Stomach (tissue), 4 donors: ENCODE data around the gene VPS39.

Experiments used
- POLR2A ChIP-seq, 4 donors: fragments of 450-650 bp; IDR thresholded peaks; one replicate each; pipeline ENCODE4 v1.6.1; 2016; ENCODE audit warnings: antibody characterized with exemption in 4 of 4, control low read depth in 2 of 4, mild to moderate bottlenecking in 1 of 4, moderate library complexity in 1 of 4
- TF ChIP-seq, protein P1 (sequence below), 7 experiments: fragments of 450-650 bp in 4 of 7; fragments of 200-600 bp in 3 of 7; sonication (generic) in 3 of 7; IDR thresholded peaks; one replicate each; pipeline ENCODE4 v1.5.1; 2016 to 2019; ENCODE audit warnings: antibody characterized with exemption in 7 of 7, control low read depth in 2 of 7, mild to moderate bottlenecking in 1 of 7

DNA sequence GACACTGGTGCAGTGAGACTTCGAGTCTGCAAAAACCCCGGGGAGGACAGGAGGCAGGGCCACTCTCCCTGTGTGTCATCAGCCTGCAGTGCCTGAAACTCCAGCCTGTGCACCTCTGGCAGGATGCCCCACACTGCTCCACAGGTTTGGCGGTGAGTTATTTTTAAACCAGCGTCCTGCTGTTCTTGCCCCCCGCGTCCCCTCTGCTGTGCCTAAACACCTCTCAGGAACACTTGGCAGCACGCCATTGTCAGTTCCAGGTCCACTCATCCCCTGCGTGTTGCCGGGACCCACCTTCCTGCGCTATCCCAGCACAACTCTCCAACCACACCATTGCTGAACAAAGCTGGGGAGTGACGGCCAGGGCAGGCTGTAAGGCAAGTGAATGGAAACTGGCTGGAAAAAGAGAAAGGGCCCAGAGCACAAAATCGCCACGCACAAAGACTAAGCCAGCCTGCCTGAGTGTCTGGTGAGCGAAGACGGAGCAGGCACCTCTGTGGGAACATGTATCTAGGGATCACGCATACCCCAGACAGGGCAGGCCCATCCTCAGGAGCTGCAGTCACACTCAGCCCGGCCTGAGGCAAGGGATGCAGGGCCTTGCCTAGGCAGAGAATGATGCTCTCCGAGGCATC is 48.6 kb downstream of the VPS39 start:
- TF ChIP-seq, protein P1, sequence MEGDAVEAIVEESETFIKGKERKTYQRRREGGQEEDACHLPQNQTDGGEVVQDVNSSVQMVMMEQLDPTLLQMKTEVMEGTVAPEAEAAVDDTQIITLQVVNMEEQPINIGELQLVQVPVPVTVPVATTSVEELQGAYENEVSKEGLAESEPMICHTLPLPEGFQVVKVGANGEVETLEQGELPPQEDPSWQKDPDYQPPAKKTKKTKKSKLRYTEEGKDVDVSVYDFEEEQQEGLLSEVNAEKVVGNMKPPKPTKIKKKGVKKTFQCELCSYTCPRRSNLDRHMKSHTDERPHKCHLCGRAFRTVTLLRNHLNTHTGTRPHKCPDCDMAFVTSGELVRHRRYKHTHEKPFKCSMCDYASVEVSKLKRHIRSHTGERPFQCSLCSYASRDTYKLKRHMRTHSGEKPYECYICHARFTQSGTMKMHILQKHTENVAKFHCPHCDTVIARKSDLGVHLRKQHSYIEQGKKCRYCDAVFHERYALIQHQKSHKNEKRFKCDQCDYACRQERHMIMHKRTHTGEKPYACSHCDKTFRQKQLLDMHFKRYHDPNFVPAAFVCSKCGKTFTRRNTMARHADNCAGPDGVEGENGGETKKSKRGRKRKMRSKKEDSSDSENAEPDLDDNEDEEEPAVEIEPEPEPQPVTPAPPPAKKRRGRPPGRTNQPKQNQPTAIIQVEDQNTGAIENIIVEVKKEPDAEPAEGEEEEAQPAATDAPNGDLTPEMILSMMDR (IDR thresholded peaks at IDR 0.05): no peak
- no peak for TF ChIP-seq POLR2A (IDR thresholded peaks at IDR 0.05)
